Sigmoid colon (tissue), 4 donors: ENCODE results near the gene RASGRP3.

Experiments
- EP300 ChIP-seq, 4 donors: sonication (generic); formaldehyde crosslinking; IDR thresholded peaks; one replicate each; pipeline ENCODE4 v1.6.1; 2017; ENCODE audit warnings: antibody characterized with exemption in 4 of 4
- TF ChIP-seq, protein P1 (sequence below), 4 experiments: fragments of 450-650 bp in 3 of 4; fragments of 200-600 bp in 1 of 4; IDR thresholded peaks; one replicate each; pipeline ENCODE4 v1.5.1; 2016 to 2019; ENCODE audit warnings: antibody characterized with exemption in 4 of 4, mild to moderate bottlenecking in 3 of 4, moderate library complexity in 2 of 4

DNA sequence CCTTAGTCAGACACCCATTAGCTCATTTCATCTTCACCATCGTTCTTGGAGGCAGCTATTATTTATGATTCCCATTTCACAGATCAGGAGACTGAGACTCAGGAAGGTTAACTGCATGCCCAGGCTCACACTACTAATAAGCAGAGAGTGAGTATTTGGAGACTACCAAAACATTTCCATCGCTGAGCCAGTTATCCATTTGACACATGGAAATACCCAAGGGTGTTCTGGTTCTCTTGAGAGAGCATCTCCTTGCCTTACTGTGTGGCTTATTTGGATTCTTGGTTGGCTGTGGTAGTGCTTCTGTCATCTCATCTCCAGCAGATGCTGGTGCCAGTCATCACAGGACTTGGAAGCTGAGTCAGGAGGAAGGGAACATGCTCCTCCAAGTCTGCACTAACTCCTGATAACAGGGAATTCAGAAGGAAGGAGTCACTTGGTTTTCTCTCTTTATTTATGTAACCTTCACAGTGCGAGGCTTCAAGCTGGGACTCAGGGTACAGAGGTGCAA, 55.2 kb downstream of the RASGRP3 start:
- TF ChIP-seq, protein P1, sequence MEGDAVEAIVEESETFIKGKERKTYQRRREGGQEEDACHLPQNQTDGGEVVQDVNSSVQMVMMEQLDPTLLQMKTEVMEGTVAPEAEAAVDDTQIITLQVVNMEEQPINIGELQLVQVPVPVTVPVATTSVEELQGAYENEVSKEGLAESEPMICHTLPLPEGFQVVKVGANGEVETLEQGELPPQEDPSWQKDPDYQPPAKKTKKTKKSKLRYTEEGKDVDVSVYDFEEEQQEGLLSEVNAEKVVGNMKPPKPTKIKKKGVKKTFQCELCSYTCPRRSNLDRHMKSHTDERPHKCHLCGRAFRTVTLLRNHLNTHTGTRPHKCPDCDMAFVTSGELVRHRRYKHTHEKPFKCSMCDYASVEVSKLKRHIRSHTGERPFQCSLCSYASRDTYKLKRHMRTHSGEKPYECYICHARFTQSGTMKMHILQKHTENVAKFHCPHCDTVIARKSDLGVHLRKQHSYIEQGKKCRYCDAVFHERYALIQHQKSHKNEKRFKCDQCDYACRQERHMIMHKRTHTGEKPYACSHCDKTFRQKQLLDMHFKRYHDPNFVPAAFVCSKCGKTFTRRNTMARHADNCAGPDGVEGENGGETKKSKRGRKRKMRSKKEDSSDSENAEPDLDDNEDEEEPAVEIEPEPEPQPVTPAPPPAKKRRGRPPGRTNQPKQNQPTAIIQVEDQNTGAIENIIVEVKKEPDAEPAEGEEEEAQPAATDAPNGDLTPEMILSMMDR (IDR thresholded peaks at IDR 0.05), result no peak
- TF ChIP-seq EP300 (IDR thresholded peaks at IDR 0.05), result no peak
